HG03039 (cell line): ENCODE measurements around the gene WNT1.

Experiments used
- ATAC-seq: cut with Tn5 transposase; IDR thresholded peaks from one replicate; pipeline ENCODE4 v1.9.1; 2021; ENCODE audit warnings: mild to moderate bottlenecking, moderate library complexity; ENCODE audit not compliant: unreplicated experiment

WNT1 gene

DNA sequence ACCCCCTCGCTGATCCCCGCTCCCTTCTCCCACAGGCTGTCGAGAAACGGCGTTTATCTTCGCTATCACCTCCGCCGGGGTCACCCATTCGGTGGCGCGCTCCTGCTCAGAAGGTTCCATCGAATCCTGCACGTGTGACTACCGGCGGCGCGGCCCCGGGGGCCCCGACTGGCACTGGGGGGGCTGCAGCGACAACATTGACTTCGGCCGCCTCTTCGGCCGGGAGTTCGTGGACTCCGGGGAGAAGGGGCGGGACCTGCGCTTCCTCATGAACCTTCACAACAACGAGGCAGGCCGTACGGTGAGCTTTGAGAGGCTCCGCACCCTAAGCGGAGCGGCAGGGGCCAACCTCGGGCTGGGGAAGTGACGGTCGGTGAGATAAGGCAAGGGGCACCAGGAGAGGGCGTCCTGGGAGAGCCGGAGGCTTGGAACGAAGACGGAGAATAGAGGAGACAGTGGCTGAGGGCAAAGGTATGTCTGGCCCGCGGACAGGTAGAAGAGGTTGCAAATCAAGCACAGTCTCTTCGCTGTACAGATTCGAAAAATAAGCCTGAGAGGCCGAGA is 2.3 kb downstream of the WNT1 start:
- ATAC-seq = no peak

DNA sequence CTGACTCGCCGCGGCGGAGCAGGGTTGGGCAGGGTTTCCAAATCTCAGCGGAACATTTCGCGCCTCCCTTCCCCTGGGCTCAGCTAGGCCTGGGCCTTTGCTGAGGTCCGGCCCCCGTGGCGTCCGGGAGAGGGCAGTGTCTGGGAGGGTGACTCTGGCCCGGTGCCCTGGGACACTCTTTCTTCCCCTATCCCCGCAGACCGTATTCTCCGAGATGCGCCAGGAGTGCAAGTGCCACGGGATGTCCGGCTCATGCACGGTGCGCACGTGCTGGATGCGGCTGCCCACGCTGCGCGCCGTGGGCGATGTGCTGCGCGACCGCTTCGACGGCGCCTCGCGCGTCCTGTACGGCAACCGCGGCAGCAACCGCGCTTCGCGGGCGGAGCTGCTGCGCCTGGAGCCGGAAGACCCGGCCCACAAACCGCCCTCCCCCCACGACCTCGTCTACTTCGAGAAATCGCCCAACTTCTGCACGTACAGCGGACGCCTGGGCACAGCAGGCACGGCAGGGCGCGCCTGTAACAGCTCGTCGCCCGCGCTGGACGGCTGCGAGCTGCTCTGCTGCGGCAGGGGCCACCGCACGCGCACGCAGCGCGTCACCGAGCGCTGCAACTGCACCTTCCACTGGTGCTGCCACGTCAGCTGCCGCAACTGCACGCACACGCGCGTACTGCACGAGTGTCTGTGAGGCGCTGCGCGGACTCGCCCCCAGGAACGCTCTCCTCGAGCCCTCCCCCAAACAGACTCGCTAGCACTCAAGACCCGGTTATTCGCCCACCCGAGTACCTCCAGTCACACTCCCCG is 3.0 kb downstream of the WNT1 start:
- ATAC-seq = no peak

DNA sequence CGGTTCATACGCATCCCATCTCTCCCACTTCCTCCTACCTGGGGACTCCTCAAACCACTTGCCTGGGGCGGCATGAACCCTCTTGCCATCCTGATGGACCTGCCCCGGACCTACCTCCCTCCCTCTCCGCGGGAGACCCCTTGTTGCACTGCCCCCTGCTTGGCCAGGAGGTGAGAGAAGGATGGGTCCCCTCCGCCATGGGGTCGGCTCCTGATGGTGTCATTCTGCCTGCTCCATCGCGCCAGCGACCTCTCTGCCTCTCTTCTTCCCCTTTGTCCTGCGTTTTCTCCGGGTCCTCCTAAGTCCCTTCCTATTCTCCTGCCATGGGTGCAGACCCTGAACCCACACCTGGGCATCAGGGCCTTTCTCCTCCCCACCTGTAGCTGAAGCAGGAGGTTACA is 3.6 kb downstream of the WNT1 start:
- no peak for ATAC-seq

DNA sequence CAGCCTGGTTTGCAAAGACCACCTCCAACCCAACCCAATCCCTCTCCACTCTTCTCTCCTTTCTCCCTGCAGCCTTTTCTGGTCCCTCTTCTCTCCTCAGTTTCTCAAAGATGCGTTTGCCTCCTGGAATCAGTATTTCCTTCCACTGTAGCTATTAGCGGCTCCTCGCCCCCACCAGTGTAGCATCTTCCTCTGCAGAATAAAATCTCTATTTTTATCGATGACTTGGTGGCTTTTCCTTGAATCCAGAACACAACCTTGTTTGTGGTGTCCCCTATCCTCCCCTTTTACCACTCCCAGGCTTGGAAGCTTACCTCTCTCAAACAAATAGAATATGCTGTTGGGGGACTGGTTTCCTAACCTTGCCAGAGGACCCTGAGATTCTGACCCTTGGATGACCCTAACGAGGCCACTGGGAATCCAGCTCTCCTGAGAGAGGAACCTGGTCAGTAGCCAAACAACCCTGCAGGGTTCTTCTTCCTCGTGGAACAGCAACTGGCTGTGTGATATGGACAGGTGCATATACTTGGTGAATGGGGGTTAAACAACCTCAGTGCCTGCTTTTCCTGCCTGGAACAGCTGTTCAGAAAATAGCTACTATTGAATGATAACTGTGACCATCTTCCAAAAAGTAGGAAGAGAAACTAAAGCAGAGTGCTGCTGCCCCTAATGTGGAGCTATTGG is 4.4 kb downstream of the WNT1 start:
- no peak for ATAC-seq

DNA sequence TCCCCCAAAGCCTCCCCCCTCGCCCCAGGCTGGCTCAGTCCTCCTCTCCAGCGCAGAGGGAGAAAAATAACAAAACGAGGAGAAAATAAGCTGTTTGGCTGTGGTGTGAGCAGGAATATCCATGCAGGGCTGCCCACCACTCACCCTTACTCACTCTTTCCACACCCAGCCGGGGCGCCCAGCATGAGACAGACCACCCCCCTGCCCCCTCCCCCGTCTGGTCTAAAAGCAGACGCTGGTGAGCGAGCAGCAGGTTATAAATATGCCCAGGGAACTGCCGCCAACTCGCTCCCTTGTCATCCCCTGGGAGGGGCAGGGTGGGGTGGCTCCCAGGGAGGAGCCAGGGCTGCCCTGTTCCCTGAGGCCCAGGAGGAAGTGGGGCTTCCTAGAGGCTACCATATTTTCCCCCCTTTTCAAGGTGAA is 7.4 kb downstream of the WNT1 start:
- no peak for ATAC-seq

DNA sequence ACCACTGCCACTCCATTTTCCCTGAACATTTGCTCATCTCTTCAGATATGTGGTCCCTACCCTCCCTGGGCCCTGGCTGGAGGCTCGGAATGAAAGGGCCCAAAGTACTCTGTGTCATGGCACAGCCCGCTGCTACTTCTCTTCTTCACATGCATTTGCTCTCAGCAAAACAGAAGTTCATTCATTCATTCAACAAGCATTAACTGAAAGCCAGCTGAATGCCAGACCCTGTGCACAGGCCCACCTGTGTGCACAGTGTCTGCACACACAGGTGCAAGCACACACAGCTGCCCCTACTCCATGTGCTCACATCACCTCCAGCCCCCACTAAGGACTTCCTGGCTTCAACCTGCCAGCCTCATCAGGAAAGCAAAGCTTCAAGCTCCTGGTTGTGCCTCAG is 7.8 kb downstream of the WNT1 start:
- ATAC-seq = no peak

DNA sequence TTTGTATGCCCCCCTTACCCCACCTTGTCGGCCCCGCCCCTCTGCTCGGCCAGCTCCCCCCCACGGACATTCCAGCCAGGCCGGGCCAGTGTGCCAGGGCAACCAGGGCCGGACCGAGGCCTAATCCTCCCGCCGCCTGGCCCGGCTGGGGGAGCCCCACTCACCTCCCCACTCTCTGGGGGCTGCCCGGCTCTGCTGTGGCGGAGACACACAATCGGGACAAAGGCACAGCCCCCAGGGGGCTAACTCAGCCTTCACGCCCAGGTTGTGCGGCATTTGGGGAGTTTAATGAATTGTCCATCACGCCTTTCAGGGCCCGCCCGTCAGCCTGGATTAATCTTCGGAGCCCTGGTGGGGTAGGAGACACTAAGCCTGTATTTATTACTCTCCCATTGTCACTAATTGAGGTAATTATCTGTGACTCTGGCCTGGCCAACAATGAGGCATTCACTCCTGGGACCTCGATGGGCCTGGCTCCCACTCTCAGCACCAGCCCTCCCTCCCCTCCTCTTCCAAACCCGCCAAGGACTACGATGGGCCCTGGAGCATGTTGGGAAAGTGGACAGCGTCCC is 8.7 kb downstream of the WNT1 start:
- no peak for ATAC-seq

DNA sequence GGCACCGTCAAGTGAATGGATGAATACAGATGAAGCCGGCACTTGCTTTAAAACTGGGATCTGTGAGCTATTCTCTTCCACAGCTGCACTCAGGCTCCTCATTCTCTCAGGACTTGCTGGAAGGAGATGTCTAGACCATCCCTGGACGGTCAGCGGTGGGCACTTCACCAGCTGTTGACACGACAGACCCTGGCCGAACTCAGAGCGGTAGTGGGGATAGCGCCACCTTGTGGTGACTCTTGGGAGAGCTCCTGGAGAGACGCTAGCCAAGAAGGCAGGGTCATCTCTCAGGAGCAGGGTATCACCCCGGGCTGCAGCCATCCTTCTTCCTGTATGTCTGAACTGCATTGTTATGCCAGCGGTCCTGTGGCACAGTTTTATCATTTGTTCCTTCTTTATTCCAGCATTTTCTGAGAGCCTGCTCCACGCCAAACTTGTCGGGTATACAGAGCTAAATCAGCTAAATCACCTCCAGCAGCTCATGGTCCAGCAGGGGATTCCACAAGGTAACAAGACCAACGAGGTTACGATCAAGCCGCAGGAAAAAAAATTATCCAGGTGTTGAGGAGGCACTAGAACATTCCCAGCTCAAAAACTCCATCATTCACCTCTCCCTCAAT is 10.0 kb downstream of the WNT1 start:
- no peak for ATAC-seq

DNA sequence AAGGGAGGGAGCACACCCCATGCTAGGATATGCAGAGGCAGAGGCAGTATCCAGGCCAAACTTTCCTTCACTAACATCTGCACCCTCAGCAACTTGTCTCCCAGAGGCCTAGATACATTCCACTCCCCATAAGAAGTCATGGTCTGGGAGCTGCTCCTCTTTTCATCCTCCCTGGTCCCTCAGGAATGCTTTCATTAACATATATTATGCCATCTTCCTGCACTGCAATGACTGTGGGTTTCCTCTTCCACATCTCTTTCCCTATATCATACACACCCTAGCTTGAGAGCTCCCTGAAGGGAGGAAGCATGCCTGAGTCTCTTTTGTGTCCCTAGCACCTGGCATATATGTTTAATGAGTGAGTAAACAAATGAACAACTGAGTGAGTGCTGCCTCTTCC is 12.4 kb downstream of the WNT1 start:
- ATAC-seq = no peak

DNA sequence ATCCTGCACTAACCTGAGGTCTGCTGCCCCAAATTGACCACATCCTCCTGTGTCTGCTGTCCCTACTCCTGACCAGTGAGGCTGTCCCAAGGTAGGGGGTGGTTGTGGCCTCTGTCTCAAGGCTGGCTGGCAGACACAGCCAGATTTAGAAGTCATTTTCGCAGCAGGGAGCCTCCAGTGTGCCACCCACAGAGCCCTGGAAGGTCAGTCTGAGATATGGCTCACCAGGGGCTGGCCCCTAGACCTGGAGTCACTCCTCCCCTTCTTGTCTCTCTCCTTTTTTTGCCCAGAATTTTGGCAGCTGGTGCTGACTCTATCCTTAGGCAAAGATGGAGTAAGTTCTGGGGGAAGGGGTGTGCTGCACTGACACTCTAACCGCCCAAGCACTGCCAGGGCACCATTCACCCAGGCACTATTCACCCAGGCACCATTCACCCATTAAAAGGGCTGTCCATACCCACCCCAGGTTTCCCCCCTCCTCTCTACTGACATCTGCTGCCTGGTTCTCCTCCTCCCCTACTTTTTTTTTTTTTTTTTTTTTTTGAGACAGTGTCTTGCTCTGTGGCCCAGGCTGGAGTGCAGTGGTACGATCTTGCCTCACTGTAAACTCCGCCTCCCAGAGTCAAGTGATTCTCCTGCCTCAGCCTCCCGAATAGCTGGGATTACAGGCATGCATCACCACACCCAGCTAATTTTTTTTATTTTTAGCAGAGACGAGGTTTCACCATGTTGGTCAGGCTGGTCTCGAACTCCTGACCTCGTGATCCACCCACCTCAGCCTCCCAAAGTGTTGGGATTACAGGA is 13.3 kb downstream of the WNT1 start:
- no peak for ATAC-seq

DNA sequence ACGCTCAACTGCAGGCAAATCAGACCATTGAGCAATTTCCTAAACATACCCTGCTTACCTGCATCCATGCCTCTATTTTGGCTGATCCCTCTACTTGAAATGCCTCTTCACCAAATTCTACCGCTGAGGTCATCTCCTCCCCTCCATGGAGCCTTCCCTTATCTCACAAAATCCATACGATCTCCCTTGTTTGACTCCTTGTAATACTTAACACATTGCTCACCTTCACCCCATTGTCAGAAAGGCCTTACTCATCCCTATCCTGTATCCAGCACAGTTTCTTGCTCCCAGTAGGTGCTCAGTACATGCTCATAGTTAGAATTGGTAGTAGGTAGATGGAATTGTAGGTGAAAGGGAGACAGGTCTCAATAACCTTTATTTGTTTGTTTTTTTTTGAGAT is 15.7 kb downstream of the WNT1 start:
- ATAC-seq = no peak

DNA sequence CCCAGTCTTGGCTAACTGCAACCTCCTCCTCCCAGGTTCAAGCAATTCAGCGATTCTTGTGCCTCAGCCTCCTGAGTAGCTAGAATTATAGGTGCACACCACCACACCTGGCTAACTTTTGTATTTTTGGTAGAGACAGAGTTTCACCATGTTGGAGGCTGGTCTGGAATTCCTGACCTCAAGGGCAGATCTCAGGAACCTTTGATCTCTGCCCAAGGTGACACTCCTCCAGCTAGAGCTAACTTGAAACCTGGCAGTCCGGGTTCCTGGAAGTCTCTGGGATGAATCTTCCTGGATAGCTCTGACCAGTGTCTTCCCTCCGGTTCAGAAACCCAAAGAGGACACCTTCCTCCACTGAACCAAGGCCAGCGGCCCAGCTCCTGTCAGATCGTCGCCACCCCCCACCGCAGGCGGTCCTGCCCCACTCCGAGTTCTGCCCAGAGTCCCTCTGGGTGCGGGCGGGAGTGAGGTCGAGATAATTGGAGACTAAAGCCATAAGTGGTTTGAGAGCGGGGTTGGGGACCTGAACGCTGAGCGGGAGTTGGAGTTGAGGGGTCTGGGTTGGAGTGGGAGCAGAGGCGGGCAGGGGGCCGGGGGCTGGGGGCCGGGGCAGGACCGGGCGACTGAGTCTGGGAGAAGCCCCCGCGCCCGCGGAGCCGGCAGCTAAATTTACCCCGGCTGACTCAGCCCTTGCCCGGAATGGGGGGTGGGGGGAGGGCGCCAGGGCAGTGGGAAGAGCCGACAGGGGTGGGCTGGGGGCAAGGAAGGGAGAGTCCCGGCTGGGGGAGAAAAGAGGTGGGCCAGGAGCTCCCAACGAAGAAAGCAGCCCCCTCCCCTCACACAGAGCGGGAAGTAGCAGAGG is 16.3 kb downstream of the WNT1 start:
- ATAC-seq = no peak

DNA sequence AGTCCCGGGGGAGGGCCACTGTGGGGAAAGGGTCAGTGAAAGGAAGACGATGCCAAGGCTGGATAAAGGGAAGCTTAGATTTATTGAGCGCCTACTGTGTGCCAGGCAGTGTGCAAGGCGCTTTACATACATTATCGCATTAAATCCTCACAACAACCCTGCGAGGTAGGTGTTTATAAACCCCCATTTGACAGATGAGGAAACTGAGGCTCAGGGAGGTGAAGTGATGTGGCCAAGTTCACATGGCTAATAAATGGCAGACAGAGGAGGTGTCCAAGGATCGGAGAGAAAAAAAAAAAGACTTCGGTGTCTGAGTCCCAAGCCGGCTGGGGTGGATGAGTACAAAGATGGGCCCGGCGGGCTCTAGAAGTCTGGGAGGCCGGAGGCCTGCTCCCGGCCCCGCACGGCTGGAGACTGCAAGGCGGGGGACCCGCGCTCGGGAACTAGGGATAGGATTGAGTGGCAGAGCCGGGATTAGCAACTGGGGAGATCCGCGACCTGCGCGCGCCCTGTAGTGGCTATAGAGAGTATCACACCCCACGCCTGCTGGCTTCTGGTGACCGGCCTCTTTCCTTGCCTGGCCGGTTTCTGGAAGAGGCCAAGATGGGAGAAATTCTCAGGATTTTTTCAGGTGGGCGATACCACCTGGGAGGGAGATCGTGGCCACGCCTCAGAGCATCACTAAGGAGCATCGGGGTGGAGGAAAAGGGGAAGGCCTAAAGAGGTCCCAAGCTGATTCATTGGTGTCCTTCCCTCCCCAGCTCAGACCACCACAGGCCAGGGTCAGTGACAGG is 17.2 kb downstream of the WNT1 start:
- ATAC-seq = no peak

DNA sequence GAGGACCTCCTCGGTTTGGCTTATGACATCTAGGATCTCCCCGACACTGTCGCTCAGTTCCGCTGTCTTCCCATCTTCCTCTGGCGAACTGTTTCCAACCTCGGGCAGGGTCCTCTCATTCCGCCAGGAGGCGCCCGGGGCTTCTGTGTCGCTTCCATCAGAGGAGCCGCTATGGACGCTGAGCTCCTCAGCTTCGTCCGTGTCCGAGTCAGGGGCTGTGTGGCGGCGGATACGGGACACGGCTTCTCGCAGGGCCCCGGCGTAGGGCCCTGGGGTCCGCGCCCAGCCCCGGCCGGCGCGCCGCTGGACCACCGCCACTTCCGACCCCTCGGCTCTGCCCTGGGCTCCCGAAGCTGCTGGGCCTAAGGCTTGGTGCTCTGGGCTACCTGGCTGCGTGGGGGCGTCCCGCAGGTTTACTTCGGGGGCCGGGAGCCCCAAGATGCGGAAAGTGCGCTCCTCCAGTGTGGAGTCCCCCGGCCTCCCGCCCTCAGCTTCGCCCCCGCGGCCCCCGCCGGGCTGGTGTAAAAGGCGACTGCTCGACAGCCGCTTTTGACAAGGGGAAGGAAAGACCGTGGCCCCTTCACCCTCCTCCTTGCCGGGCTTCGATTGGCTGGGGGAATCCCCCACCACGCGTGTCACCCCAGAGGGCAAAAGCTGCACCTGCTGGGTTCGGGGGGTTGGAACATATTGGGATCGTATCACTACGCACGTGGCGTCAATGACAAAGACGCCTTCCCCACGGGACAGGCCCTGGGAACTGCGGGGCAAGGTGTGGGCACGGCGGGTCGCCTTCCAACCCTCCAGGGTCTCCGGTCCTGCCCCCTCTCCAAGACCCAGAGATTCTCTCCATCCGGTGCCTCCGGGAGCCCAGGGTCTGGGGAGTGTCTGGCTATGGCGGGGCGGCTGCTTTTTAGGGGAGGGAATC is 18.9 kb downstream of the WNT1 start:
- no peak for ATAC-seq

DNA sequence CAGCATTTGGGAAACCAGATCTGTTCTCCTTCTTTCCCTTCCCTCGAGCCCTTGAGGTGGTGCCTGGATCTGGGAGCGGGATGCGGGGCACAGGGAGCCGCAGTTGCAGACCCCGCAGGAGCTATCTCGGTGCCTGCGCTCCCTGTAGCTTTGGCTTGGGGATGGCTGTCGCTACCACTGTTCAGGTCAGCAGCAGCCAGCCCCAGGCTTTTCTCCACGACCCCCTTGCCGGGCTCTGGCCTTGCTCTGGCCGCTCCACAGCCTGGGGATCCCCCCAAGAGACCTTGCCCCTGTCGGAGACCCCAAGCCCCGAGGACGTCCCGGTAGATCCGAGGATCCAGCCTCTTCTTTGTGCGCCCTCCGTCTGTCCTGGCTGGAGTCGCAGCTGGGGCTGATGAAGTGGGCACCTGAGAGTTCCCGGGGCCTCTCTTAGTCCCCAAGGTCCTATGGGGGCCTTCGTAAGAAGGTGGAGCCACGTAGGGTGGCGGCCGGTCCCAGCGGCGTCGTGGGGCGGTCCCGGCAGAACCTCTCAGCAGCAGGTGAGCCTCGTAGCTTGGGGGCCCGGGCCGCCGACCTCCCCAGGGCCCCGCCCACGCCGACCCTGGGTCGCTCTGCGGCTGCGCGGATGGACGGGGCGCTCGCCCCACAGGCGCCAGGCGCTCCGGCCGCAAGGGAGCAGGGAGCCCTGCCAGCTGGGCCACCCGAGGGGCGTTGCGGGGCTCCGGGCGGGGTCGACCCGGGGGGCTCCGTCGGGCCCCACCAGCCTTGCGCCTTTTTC is 19.8 kb downstream of the WNT1 start:
- ATAC-seq = no peak

DNA sequence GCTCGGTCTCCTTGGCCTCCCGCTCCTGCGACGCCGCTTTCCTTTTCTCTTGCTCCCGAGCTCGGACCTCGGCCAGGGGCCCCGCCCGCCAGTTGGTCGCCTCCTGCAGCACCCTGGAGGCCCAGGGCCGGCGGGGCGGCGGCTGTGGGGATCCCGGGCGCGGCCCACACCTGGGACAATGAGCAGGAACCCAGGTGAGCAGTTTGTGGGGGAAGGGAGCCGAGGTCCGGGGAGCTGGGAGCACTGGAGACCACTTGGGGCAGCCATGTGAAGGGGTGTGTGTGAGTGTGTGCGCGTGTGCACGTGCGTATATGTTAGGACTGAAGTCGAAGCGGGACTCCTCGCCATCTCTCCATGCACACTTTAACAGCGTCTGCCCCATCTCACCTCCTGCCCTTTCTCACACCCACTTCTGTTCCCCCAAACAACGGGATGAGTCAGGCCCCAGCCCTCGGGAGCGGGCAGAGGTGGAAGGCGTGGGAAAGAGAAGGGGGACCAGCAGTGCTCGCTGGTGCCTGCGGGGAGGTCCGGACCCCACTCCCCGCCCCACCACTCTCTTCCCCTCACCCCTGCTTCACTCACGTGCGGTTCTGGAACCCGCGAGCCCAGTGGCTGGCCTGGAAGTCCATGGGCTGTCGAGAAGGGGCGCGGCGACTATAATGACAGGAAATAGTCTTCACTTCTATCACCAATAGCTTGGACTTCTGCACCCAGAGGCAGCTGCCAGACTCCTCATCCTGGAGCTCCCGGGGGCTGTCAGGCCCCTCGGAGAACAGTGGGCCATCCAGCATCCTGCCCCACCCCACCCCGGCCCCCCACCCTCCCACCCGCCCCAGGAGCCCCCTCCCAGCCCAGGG is 20.6 kb downstream of the WNT1 start:
- ATAC-seq = no peak
